ENCODE data around the gene BPIFB6.

The BPIFB6 gene

GRCh38 chr20:33091693-33092092 is 60.2 kb downstream of the BPIFB6 start:
- DNase-seq (ENCODE audit: low spot score) = no peak

DNA sequence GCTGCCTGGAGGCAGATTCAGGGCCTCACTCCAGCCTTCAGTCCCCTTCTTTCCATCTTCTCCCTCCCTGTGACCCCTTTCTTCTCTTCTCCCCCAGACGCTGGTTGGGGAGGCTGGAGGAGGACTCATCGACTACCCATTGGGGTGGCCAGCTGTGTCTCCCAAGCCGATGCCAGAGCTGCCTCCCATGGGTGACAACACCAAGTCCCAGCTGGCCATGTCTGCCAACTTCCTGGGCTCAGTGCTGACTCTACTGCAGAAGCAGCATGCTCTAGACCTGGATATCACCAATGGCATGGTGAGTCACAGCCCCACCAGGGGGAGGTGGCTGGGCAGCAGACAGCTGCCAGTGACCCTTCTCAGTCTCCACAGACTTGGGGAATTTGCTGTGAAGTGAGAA is 60.9 kb downstream of the BPIFB6 start:
- no peak for DNase-seq (ENCODE audit: low spot score)

- DNase-seq (ENCODE audit: low spot score) = no peak
Measured at GRCh38 chr20:33093074-33093473, 61.6 kb downstream of the BPIFB6 start.

- DNase-seq (ENCODE audit: low spot score) = no peak
Measured at GRCh38 chr20:33093582-33093981, 62.1 kb downstream of the BPIFB6 start.

Data from ecto neural progenitor cell (in vitro differentiated cells).